Endothelial cell (in vitro differentiated cells): ENCODE measurements around the gene PCNX3. TPM values are rescaled to one million over a fixed set of nuclear protein-coding genes. Genes with fewer than 3 reads are reported as not detected.

Experiments used
- DNase-seq: peaks from one replicate; pipeline ENCODE4 v3.0.0; 2021; ENCODE audit warnings: low spot score
- H3K27ac Mint-ChIP-seq: one replicate; pipeline ENCODE4 v1.8.0; 2021; ENCODE audit warnings: mixed read lengths, inconsistent platforms; ENCODE audit not compliant: unreplicated experiment
- H3K27me3 Mint-ChIP-seq: one replicate; pipeline ENCODE4 v1.8.0; 2021; ENCODE audit warnings: mild to moderate bottlenecking, moderate library complexity, mixed read lengths, inconsistent platforms; ENCODE audit not compliant: unreplicated experiment
- H3K36me3 Mint-ChIP-seq: one replicate; pipeline ENCODE4 v1.8.0; 2021; ENCODE audit warnings: mild to moderate bottlenecking, low read depth, mixed read lengths, inconsistent platforms; ENCODE audit not compliant: unreplicated experiment
- H3K4me1 Mint-ChIP-seq: one replicate; pipeline ENCODE4 v1.8.0; 2021; ENCODE audit warnings: mild to moderate bottlenecking, mixed read lengths, inconsistent platforms; ENCODE audit not compliant: unreplicated experiment
- H3K4me3 Mint-ChIP-seq: one replicate; pipeline ENCODE4 v1.8.0; 2021; ENCODE audit warnings: mild to moderate bottlenecking, mixed read lengths, inconsistent platforms; ENCODE audit not compliant: unreplicated experiment
- H3K9me3 Mint-ChIP-seq: one replicate; pipeline ENCODE4 v1.8.0; 2021; ENCODE audit warnings: mixed read lengths, inconsistent platforms; ENCODE audit not compliant: unreplicated experiment
- total RNA-seq: library from RNA; stranded (reverse); fragmentation: NEBNext Ultra II Directional; extraction: Animal tissue kit (Norgen Biotek cat#: 25700); gene quantifications from one replicate; pipeline ENCODE4 v1.2.1, GENCODE V29; 2021; ENCODE audit not compliant: unreplicated experiment
- TF ChIP-seq, protein P1 (sequence below): fragments of 200-600 bp; sonication (generic); IDR thresholded peaks from one replicate; pipeline ENCODE4 v1.5.0; 2021; ENCODE audit warnings: antibody characterized with exemption; ENCODE audit not compliant: unreplicated experiment

The PCNX3 gene
- total RNA-seq, 1 donor from 2014 or later, result 76.1 TPM

DNA sequence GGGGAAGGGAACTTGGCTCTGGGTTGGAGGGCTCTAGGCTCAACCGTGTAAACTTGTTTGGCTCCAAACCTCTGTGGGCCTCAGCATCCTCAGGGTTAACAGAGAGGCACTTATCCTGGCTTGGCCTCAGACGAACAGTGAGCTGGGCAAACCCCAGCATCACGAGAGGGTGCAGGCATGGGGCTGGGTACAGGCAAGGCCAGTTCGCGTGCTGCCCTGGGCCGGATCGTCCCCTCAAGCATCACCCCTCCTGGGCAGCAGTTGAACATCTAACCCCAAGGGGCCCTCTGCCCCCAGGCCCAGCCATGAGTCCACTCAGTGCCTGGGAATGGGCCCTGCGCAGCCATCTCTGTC, 37.8 kb upstream of the PCNX3 start:
- H3K9me3 Mint-ChIP-seq, result no peaks in the 10 kb centered on the region
- DNase-seq, result no peak
- no peak overlapping the region for H3K27ac Mint-ChIP-seq
- H3K4me1 Mint-ChIP-seq, result peaks cover 16% of the 10 kb centered on the region
- peaks cover 3% of the 10 kb centered on the region for H3K36me3 Mint-ChIP-seq
- peaks cover 32% of the 10 kb centered on the region for H3K27me3 Mint-ChIP-seq
- TF ChIP-seq, protein P1, sequence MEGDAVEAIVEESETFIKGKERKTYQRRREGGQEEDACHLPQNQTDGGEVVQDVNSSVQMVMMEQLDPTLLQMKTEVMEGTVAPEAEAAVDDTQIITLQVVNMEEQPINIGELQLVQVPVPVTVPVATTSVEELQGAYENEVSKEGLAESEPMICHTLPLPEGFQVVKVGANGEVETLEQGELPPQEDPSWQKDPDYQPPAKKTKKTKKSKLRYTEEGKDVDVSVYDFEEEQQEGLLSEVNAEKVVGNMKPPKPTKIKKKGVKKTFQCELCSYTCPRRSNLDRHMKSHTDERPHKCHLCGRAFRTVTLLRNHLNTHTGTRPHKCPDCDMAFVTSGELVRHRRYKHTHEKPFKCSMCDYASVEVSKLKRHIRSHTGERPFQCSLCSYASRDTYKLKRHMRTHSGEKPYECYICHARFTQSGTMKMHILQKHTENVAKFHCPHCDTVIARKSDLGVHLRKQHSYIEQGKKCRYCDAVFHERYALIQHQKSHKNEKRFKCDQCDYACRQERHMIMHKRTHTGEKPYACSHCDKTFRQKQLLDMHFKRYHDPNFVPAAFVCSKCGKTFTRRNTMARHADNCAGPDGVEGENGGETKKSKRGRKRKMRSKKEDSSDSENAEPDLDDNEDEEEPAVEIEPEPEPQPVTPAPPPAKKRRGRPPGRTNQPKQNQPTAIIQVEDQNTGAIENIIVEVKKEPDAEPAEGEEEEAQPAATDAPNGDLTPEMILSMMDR, result no peak
- H3K4me3 Mint-ChIP-seq, result no peak overlapping the region

DNA sequence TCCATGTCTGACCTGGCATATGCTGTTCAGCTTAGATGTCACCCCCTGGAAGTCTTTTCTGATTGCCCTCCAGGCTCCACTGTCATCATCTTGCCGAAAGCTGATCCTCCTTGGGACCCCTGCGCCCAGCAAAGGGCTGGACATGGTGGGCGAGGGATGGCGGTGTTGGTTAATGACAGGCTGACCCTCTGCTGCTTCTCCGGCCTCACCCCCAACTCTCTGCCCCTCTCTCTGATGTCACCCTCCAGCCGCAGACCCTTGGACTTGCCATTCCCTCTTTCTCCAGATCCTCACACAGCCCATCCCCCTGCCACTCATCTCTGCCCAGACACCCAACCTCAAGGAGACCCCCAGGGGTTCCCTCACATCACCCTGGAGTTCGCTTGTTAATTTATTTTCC, 37.4 kb upstream of the PCNX3 start:
- TF ChIP-seq, protein P1, result no peak
- H3K4me1 Mint-ChIP-seq, result peaks cover 14% of the 10 kb centered on the region
- peaks cover 35% of the 10 kb centered on the region for H3K27me3 Mint-ChIP-seq
- DNase-seq, result no peak
- H3K27ac Mint-ChIP-seq, result peak overlapping the region; percentile 61
- no peaks in the 10 kb centered on the region for H3K9me3 Mint-ChIP-seq
- H3K4me3 Mint-ChIP-seq, result peak overlapping the region; percentile 56
- H3K36me3 Mint-ChIP-seq, result peaks cover 3% of the 10 kb centered on the region

DNA sequence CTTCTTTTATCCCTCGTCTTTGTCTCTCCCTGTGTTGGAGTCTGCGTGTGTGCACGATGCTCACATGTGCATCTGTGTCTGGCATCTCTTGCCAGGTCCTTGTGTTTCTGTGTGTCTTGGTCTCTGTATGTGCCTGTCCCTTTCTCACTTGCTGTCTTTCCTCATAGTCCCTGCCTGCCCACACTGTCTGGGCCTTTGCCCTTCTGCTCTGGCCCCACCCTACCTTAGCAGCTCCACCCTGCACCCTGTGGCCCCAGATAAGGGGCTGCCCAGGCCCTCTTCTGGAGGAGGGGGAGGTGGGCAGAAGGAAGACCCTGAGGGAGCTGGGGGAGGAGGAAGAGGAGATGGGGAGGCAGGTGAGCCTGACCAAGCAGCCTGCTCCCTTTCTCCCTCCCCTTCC, 36.9 kb upstream of the PCNX3 start:
- Mint-ChIP-seq H3K4me1 (peaks cover 15% of the 10 kb centered on the region), H3K9me3 (no peaks in the 10 kb centered on the region), H3K27ac (peak overlapping the region; percentile 61), H3K36me3 (peaks cover 3% of the 10 kb centered on the region), H3K27me3 (peaks cover 39% of the 10 kb centered on the region), H3K4me3 (peak overlapping the region; percentile 56)
- TF ChIP-seq, protein P1, result no peak
- no peak for DNase-seq

DNA sequence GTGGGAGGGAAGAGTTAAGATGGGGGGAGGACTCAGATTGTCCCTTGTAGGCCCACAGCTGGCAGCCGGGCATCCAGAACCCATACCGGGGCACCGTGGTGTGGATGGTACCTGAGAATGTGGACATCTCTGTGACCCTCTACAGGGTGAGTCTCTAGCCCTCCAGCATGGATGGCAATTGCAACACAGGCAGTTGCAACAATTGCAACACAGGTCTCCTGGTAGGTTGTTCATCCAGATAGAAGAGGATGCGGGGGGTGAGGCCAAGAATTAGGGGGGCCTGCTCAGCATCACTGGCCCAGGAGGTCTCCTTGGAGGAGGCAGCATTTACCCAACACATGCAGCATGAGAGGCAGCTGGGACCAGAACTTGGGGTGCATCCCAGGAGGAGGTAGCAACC, 36.3 kb upstream of the PCNX3 start:
- H3K4me3 Mint-ChIP-seq, result no peak overlapping the region
- peaks cover 44% of the 10 kb centered on the region for H3K27me3 Mint-ChIP-seq
- H3K4me1 Mint-ChIP-seq, result peaks cover 13% of the 10 kb centered on the region
- DNase-seq, result no peak
- H3K9me3 Mint-ChIP-seq, result no peaks in the 10 kb centered on the region
- TF ChIP-seq, protein P1, result no peak
- H3K27ac Mint-ChIP-seq, result no peak overlapping the region
- peaks cover 3% of the 10 kb centered on the region for H3K36me3 Mint-ChIP-seq

DNA sequence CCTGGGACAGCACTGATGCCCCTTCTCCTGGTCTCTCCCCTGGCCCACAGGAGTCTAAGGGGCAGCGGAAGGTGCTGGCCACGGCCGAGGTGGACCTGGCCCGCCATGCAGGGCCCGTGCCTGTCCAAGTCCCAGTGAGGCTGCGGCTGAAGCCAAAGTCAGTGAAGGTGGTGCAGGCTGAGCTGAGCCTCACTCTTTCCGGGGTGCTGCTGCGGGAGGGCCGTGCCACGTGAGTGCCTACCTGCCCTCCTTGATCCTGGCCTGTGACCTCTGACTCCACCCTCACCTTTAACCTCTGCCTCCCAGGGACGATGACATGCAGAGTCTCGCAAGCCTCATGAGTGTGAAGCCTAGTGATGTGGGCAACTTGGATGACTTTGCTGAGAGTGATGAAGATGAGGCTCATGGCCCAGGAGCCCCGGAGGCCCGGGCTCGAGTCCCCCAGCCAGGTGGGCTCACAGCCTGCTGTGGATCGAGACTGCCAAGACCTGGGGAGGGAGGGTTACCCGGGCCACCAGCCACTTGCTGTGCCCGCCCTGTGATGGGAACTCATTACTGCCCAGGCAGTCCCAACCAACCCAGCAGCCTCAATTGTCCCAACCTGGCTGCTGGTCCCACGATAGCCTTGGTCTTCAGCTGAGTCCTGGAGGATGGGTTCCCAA, 35.4 kb upstream of the PCNX3 start:
- Mint-ChIP-seq H3K27ac (no peak overlapping the region), H3K4me1 (peaks cover 8% of the 10 kb centered on the region), H3K27me3 (peaks cover 43% of the 10 kb centered on the region), H3K36me3 (peaks cover 3% of the 10 kb centered on the region), H3K4me3 (no peak overlapping the region), H3K9me3 (no peaks in the 10 kb centered on the region)
- TF ChIP-seq, protein P1, result no peak
- DNase-seq, result no peak
